OCI-LY1 (cell line): ENCODE data around the gene TMEM51.

ENCODE experiments used
- H2AFZ ChIP-seq: fragments of 200-600 bp; sonication (generic), shearing (Covaris generic); 2 replicates; pipeline ENCODE4 v1.6.0; 2014; ENCODE audit warnings: antibody characterized with exemption, mild to moderate bottlenecking, low read length
- H3F3A ChIP-seq: fragments of 200-600 bp; sonication (generic), shearing (Covaris generic); 2 replicates; pipeline ENCODE4 v1.6.0; 2014; ENCODE audit warnings: mild to moderate bottlenecking, antibody characterized with exemption, low read length, moderate library complexity; ENCODE audit not compliant: insufficient read depth
- H3K27ac ChIP-seq: fragments of 200-600 bp; sonication (generic); 2 replicates; pipeline ENCODE4 v1.5.1; 2014; ENCODE audit warnings: low read length, mixed run types, mild to moderate bottlenecking, low read depth; ENCODE audit not compliant: poor library complexity, severe bottlenecking
- H3K27me3 ChIP-seq: fragments of 200-600 bp; sonication (generic); 2 replicates; pipeline ENCODE4 v1.6.0; 2014; ENCODE audit warnings: antibody characterized with exemption, mild to moderate bottlenecking, low read length, moderate library complexity; ENCODE audit not compliant: insufficient read depth
- H3K36me3 ChIP-seq: fragments of 200-600 bp; sonication (generic); 2 replicates; pipeline ENCODE4 v1.6.1; 2014; ENCODE audit warnings: mild to moderate bottlenecking, antibody characterized with exemption, low read length, moderate library complexity, mixed read lengths; ENCODE audit not compliant: insufficient read depth
- H3K4me1 ChIP-seq: fragments of 200-600 bp; sonication (generic); 2 replicates; pipeline ENCODE4 v1.5.1; 2014; ENCODE audit warnings: mild to moderate bottlenecking, low read length, moderate library complexity; ENCODE audit not compliant: insufficient read depth, severe bottlenecking
- H3K4me2 ChIP-seq: fragments of 200-600 bp; sonication (generic), shearing (Covaris generic); 2 replicates; pipeline ENCODE4 v1.6.1; 2014; ENCODE audit warnings: low read length
- H3K4me3 ChIP-seq: fragments of 200-600 bp; sonication (generic); 2 replicates; pipeline ENCODE4 v1.5.1; 2014; ENCODE audit warnings: low read length, low read depth, mild to moderate bottlenecking, mixed read lengths; ENCODE audit not compliant: poor library complexity, severe bottlenecking
- H3K79me2 ChIP-seq: fragments of 200-600 bp; shearing (Covaris generic); 2 replicates; pipeline ENCODE4 v1.6.1; 2016; ENCODE audit warnings: mixed run types, low read length, mixed read lengths; ENCODE audit not compliant: insufficient read depth
- H3K9ac ChIP-seq: fragments of 200-600 bp; sonication (generic), shearing (Covaris generic); 2 replicates; pipeline ENCODE4 v1.6.1; 2014; ENCODE audit warnings: mild to moderate bottlenecking, low read length, mixed read lengths
- H3K9me2 ChIP-seq: fragments of 200-600 bp; sonication (generic), shearing (Covaris generic); 2 replicates; pipeline ENCODE4 v1.6.1; 2014; ENCODE audit warnings: low read depth, mild to moderate bottlenecking, low read length, mixed read lengths
- H3K9me3 ChIP-seq: fragments of 200-600 bp; shearing (Covaris generic); 2 replicates; pipeline ENCODE4 v1.6.1; 2014; ENCODE audit warnings: low read length, mixed read lengths
- H4K20me1 ChIP-seq: fragments of 200-600 bp; sonication (generic), shearing (Covaris generic); 2 replicates; pipeline ENCODE4 v1.6.0; 2016; ENCODE audit warnings: mild to moderate bottlenecking, low read length; ENCODE audit not compliant: insufficient read depth
- CTCF ChIP-seq: fragments of 200-600 bp; sonication (generic), shearing (Covaris generic); IDR thresholded peaks from 2 replicates; pipeline ENCODE4 v1.5.1; 2017; ENCODE audit warnings: mild to moderate bottlenecking, antibody characterized with exemption, low read length, moderate library complexity, mixed read lengths
- EZH2 ChIP-seq: fragments of 200-600 bp; sonication (generic), shearing (Covaris generic); IDR thresholded peaks from 2 replicates; pipeline ENCODE4 v1.8.0; 2017; ENCODE audit warnings: borderline replicate concordance, mixed run types, mild to moderate bottlenecking, antibody characterized with exemption, low read length, moderate library complexity, mixed read lengths

Gene TMEM51

GRCh38 chr1:15242766-15243165 lies 89.2 kb downstream of the TMEM51 start:
- no peaks in the 10 kb centered on the region for H3F3A ChIP-seq
- H3K9me3 ChIP-seq = no peaks in the 10 kb centered on the region
- TF ChIP-seq EZH2 (no peak), CTCF (no peak)
- no peaks in the 10 kb centered on the region for H3K4me1 ChIP-seq
- H3K4me2 ChIP-seq = no peak overlapping the region
- no peaks in the 10 kb centered on the region; the same call in 1 of the 2 replicates for H3K36me3 ChIP-seq
- no peak overlapping the region for H2AFZ ChIP-seq
- no peak overlapping the region for H3K9ac ChIP-seq
- H3K9me2 ChIP-seq = no peaks in the 10 kb centered on the region
- H3K27ac ChIP-seq = no peak overlapping the region
- H3K4me3 ChIP-seq = no peak overlapping the region
- no peaks in the 10 kb centered on the region for H3K79me2 ChIP-seq
- no peaks in the 10 kb centered on the region; the same call in 1 of the 2 replicates for H3K27me3 ChIP-seq
- H4K20me1 ChIP-seq = no peaks in the 10 kb centered on the region

DNA sequence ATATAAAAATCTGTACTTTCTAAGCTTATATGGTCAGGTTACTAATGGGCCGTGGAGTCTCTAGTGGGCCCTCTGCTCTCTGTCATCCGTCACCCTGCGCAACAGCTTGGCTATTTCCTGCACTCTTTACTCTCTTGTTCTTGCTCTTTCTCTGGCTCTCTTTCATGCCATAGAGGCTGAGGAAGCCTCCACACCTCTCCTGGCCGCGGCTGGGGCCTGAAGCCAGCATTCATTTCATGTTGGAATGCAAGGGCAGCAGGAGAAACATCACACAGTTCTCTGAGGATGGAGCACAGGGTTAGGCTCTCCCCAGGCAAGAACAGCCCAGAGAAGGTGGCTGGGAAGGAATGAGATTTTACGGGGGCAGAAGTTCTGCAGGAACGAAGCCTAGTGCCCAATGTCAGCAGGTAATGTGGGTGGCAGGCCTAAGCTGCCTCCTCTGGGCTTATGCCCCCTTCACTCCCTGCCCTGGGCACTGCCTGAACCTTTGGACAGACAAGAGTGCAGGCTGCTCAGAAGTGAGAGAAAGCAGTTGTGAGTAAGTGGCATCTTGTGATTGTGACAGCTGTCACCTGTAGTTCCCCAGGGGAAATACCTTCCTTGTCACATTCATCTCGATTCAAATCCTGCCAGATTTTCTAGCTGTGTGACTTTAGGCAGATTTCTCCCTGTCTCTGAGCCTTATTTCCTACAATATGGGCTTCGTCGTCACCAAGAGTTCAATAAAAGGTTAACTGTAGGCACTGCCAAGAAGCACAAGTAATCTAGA lies 89.9 kb downstream of the TMEM51 start:
- no peak for TF ChIP-seq CTCF
- no peak for TF ChIP-seq EZH2
- H3K4me3 ChIP-seq = no peak overlapping the region
- H3K9me3 ChIP-seq = no peaks in the 10 kb centered on the region
- H3K4me1 ChIP-seq = no peaks in the 10 kb centered on the region
- no peaks in the 10 kb centered on the region; the same call in 1 of the 2 replicates for H3K36me3 ChIP-seq
- no peaks in the 10 kb centered on the region for H3F3A ChIP-seq
- no peaks in the 10 kb centered on the region for H3K79me2 ChIP-seq
- H3K27ac ChIP-seq = no peak overlapping the region
- no peaks in the 10 kb centered on the region; the same call in 1 of the 2 replicates for H3K27me3 ChIP-seq
- H2AFZ ChIP-seq = no peak overlapping the region
- H4K20me1 ChIP-seq = no peaks in the 10 kb centered on the region
- no peak overlapping the region for H3K4me2 ChIP-seq
- no peaks in the 10 kb centered on the region for H3K9me2 ChIP-seq
- no peak overlapping the region for H3K9ac ChIP-seq

DNA sequence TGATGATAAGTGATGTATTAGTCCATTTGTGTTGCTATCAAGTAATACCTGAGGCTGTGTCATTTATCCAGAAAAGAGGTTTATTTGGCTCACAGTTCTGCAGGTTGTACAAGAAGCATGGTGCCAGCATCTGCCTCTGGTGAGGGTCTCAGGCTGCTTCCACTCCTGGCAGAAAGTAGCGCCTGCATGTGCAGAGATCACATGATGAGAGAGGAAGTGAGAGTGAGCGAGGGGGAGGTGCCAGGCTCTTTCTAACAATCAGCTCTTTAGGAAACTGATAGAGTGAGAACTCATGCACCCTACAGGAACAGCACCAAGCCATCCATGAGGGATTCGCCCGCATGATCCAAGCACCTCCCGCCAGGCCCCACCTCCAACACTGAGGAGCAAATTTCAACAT lies 91.3 kb downstream of the TMEM51 start:
- H3K27ac ChIP-seq = no peak overlapping the region
- H3K9ac ChIP-seq = no peak overlapping the region
- H3K79me2 ChIP-seq = no peaks in the 10 kb centered on the region
- H4K20me1 ChIP-seq = no peaks in the 10 kb centered on the region
- H2AFZ ChIP-seq = no peak overlapping the region
- H3K36me3 ChIP-seq = no peaks in the 10 kb centered on the region; the same call in 1 of the 2 replicates
- no peak overlapping the region for H3K4me2 ChIP-seq
- H3F3A ChIP-seq = no peaks in the 10 kb centered on the region
- H3K27me3 ChIP-seq = no peaks in the 10 kb centered on the region; the same call in 1 of the 2 replicates
- H3K4me3 ChIP-seq = no peak overlapping the region
- no peaks in the 10 kb centered on the region for H3K9me3 ChIP-seq
- no peak for TF ChIP-seq EZH2
- TF ChIP-seq CTCF = no peak
- no peaks in the 10 kb centered on the region for H3K9me2 ChIP-seq
- H3K4me1 ChIP-seq = no peaks in the 10 kb centered on the region
